Stromal cell of bone marrow (primary cell): ENCODE results near the gene STK40.

Source experiments
- DNase-seq: peaks from one replicate; pipeline ENCODE4 v3.0.0-alpha.2; 2012; ENCODE audit warnings: low read depth

The STK40 gene

GRCh38 chr1:36385410-36386264, at the start of gene STK40:
Gene STK40, minus strand, starts transcription at chr1:36385924. Its CDS starts 24,592 bp downstream, at chr1:36361332.
- peak; percentile 99 for DNase-seq

GRCh38 chr1:36433102-36433501, 47.4 kb upstream of the STK40 start:
- no peak for DNase-seq

GRCh38 chr1:36432616-36433015, 46.9 kb upstream of the STK40 start:
- no peak for DNase-seq

GRCh38 chr1:36425791-36426190, 40.1 kb upstream of the STK40 start:
- DNase-seq: no peak

GRCh38 chr1:36421649-36422048, 35.9 kb upstream of the STK40 start:
- no peak for DNase-seq

GRCh38 chr1:36420836-36421317, 35.2 kb upstream of the STK40 start:
- peak; percentile 68 for DNase-seq

- DNase-seq: peak; percentile 21
Measured at GRCh38 chr1:36420409-36420808, 34.7 kb upstream of the STK40 start.

GRCh38 chr1:36419569-36419968, 33.8 kb upstream of the STK40 start:
- no peak for DNase-seq

GRCh38 chr1:36419140-36419539, 33.4 kb upstream of the STK40 start:
- DNase-seq: no peak

- no peak for DNase-seq
Measured at GRCh38 chr1:36417931-36418330, 32.2 kb upstream of the STK40 start.

- DNase-seq: no peak
Measured at GRCh38 chr1:36415661-36416326, 30.1 kb upstream of the STK40 start.

GRCh38 chr1:36414384-36414783, 28.7 kb upstream of the STK40 start:
- DNase-seq: no peak

GRCh38 chr1:36411674-36412648, 26.2 kb upstream of the STK40 start:
- no peak for DNase-seq

- no peak for DNase-seq
Measured at GRCh38 chr1:36408479-36408878, 22.8 kb upstream of the STK40 start.

- DNase-seq: no peak
Measured at GRCh38 chr1:36406440-36406839, 20.7 kb upstream of the STK40 start.

GRCh38 chr1:36402504-36402890, 16.8 kb upstream of the STK40 start:
- no peak for DNase-seq

GRCh38 chr1:36401602-36402503, 16.1 kb upstream of the STK40 start:
- no peak for DNase-seq

- DNase-seq: peak; percentile 85
Measured at GRCh38 chr1:36400825-36401601, 15.3 kb upstream of the STK40 start.

GRCh38 chr1:36400514-36400824, 14.7 kb upstream of the STK40 start:
- DNase-seq: no peak

- no peak for DNase-seq
Measured at GRCh38 chr1:36398370-36398977, 12.8 kb upstream of the STK40 start.
